ENCODE data around the gene COL4A1.
"Not testable (repeated sequence)": the region's sequence is repeated elsewhere in the genome, so short reads cannot be mapped to it uniquely, and the experiment has no call there.

Gene COL4A1

DNA sequence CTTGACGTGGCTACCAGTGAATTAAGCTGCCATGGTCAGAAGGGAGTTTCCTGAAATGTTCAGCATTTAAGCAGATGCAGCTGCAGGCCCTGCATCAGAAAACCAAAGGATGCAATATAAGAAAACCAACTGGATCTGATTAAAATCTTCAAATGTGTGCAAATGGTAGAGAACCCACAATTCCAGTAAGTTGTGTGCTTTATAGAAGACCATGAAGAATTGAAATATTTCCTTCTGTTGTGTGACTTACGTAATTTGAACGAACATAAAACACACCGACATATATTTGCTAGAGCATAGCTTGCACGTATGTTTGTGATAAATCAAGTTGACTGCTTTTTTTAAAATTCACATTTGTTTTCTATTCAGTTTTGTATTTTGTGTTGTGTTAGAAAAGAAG lies 191.4 kb downstream of the COL4A1 start:
- TF ChIP-seq CTCF (conservative IDR thresholded peaks at IDR 0.05; ENCODE audit: low read depth, low read length): no peak
- H3K27ac ChIP-seq: no peak overlapping the region
- no peaks in the 10 kb centered on the region for H3K79me2 ChIP-seq (ENCODE audit: insufficient read depth, low read depth)
- H3K4me3 ChIP-seq (IDR thresholded peaks at IDR 0.05; ENCODE audit: insufficient read depth, low read depth, low read length): no peak overlapping the region
- no peaks in the 10 kb centered on the region for H3K4me1 ChIP-seq (ENCODE audit: low read depth, poor library complexity, severe bottlenecking)
- H4K20me1 ChIP-seq (ENCODE audit: insufficient read depth): no peaks in the 10 kb centered on the region
- no peaks in the 10 kb centered on the region for H3K27me3 ChIP-seq (ENCODE audit: insufficient read depth, low read depth)
- no peaks in the 10 kb centered on the region for H3K36me3 ChIP-seq (ENCODE audit: insufficient read depth)
- no peak overlapping the region for H3K4me2 ChIP-seq
- no peak overlapping the region for H3K9ac ChIP-seq
- H2AFZ ChIP-seq (ENCODE audit: low read depth): no peak overlapping the region

DNA sequence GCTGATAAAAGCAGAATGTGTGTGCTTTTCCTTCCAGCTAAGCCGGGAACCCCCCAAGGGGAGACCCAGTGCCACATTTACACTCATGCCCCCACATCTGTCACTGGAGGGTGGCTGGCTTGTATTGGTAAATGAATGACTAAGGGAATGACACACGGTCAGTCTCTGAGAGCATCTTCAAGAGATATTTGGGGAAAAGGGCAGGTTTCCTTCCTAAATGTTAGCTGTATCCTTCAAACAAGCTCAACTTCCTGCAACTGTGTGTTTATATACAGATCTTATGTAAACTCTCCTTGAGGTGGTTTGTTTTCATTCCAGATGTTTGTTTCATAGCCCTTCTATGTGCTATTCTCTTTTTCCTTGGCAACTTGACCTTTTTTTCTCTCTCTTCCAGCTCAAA lies 192.6 kb downstream of the COL4A1 start:
- Histone ChIP-seq H3K79me2 (ENCODE audit: insufficient read depth, low read depth) (no peaks in the 10 kb centered on the region), H3K4me1 (ENCODE audit: low read depth, poor library complexity, severe bottlenecking) (no peaks in the 10 kb centered on the region), H3K36me3 (ENCODE audit: insufficient read depth) (no peaks in the 10 kb centered on the region), H3K27me3 (ENCODE audit: insufficient read depth, low read depth) (no peaks in the 10 kb centered on the region), H3K27ac (no peak overlapping the region), H2AFZ (ENCODE audit: low read depth) (no peak overlapping the region), H3K9ac (no peak overlapping the region), H4K20me1 (ENCODE audit: insufficient read depth) (no peaks in the 10 kb centered on the region), H3K4me2 (no peak overlapping the region), H3K4me3 (IDR thresholded peaks at IDR 0.05; ENCODE audit: insufficient read depth, low read depth, low read length) (no peak overlapping the region)
- TF ChIP-seq CTCF (conservative IDR thresholded peaks at IDR 0.05; ENCODE audit: low read depth, low read length): no peak

- no peak overlapping the region for H2AFZ ChIP-seq (ENCODE audit: low read depth)
- H3K4me3 ChIP-seq (IDR thresholded peaks at IDR 0.05; ENCODE audit: insufficient read depth, low read depth, low read length): no peak overlapping the region
- no peak overlapping the region for H3K9ac ChIP-seq
- TF ChIP-seq CTCF (conservative IDR thresholded peaks at IDR 0.05; ENCODE audit: low read depth, low read length): no peak
- no peaks in the 10 kb centered on the region for H3K27me3 ChIP-seq (ENCODE audit: insufficient read depth, low read depth)
- H3K4me1 ChIP-seq (ENCODE audit: low read depth, poor library complexity, severe bottlenecking): no peaks in the 10 kb centered on the region
- H3K79me2 ChIP-seq (ENCODE audit: insufficient read depth, low read depth): no peaks in the 10 kb centered on the region
- H3K27ac ChIP-seq: no peak overlapping the region
- no peak overlapping the region for H3K4me2 ChIP-seq
- H4K20me1 ChIP-seq (ENCODE audit: insufficient read depth): no peaks in the 10 kb centered on the region
- H3K36me3 ChIP-seq (ENCODE audit: insufficient read depth): no peaks in the 10 kb centered on the region
These were observed 193.6 kb downstream of the COL4A1 start for GRCh38 chr13:110113284-110113764.

GRCh38 chr13:110112379-110112778 lies 194.6 kb downstream of the COL4A1 start:
- H3K27ac ChIP-seq; H3K9ac ChIP-seq; H3K4me1 ChIP-seq (ENCODE audit: low read depth, poor library complexity, severe bottlenecking); H2AFZ ChIP-seq (ENCODE audit: low read depth); H3K36me3 ChIP-seq (ENCODE audit: insufficient read depth); H3K4me3 ChIP-seq (IDR thresholded peaks at IDR 0.05; ENCODE audit: insufficient read depth, low read depth, low read length); H3K79me2 ChIP-seq (ENCODE audit: insufficient read depth, low read depth); H4K20me1 ChIP-seq (ENCODE audit: insufficient read depth); H3K27me3 ChIP-seq (ENCODE audit: insufficient read depth, low read depth); H3K4me2 ChIP-seq: not testable (repeated sequence)

- no peaks in the 10 kb centered on the region for H3K79me2 ChIP-seq (ENCODE audit: insufficient read depth, low read depth)
- no peaks in the 10 kb centered on the region for H4K20me1 ChIP-seq (ENCODE audit: insufficient read depth)
- H3K4me3 ChIP-seq (IDR thresholded peaks at IDR 0.05; ENCODE audit: insufficient read depth, low read depth, low read length): no peak overlapping the region
- no peak overlapping the region for H3K27ac ChIP-seq
- H3K4me1 ChIP-seq (ENCODE audit: low read depth, poor library complexity, severe bottlenecking): no peaks in the 10 kb centered on the region
- H3K9ac ChIP-seq: no peak overlapping the region
- H3K36me3 ChIP-seq (ENCODE audit: insufficient read depth): no peaks in the 10 kb centered on the region
- no peaks in the 10 kb centered on the region for H3K27me3 ChIP-seq (ENCODE audit: insufficient read depth, low read depth)
- no peak overlapping the region for H3K4me2 ChIP-seq
- H2AFZ ChIP-seq (ENCODE audit: low read depth): no peak overlapping the region
- TF ChIP-seq CTCF (conservative IDR thresholded peaks at IDR 0.05; ENCODE audit: low read depth, low read length): no peak
These were observed 196.2 kb downstream of the COL4A1 start for GRCh38 chr13:110110783-110111182.
